A549 (cell line): ENCODE measurements around the gene RAB13. TPM values are rescaled to one million over a fixed set of nuclear protein-coding genes. Genes with fewer than 3 reads are reported as not detected.

ENCODE experiments used
- ATAC-seq, 2 experiments: fragments of 200-7000 bp in 1 of 2; fragments of >200 bp in 1 of 2; cut with Nextera tagmentation in 1 of 2; cut with Tn5 transposase in 1 of 2; 3 replicates each; pipeline versions ENCODE4 v1.8.0 to v1.9.1; 2018 to 2020; ENCODE audit warnings: mild to moderate bottlenecking in 1 of 2, moderate library complexity in 1 of 2
- CTCF ChIA-PET: fragments of 300-600 bp; sonication (Branson Sonifier 250); formaldehyde crosslinking; extraction: SDS; loops from one replicate; lab custom pipeline; 2021; ENCODE audit warnings: antibody characterized with exemption, inconsistent platforms; lab: Yijun Ruan, JAX
- POLR2A ChIA-PET: fragments of 350-600 bp; formaldehyde crosslinking; extraction: SDS; loops from one replicate; lab custom pipeline; 2021; ENCODE audit warnings: antibody characterized with exemption, inconsistent platforms; lab: Yijun Ruan, JAX
- DNase-seq, 2 experiments: peaks; one replicate each; pipeline versions ENCODE4 v3.0.0 to v3.0.0-alpha.2; 2011 to 2016; ENCODE audit warnings: low read depth in 1 of 2, low spot score in 1 of 2
- FAIRE-seq: peaks from 2 replicates; lab custom pipeline; 2011; peaks lifted over from hg19 to GRCh38; lab: Jason Lieb, UNC
- H3K27ac ChIP-seq, 2 experiments: fragments of >200 bp; sonication (Bioruptor Twin); formaldehyde crosslinking; 3 replicates each; pipeline ENCODE4 v1.5.1; 2016 to 2017
- H3K4me1 ChIP-seq: fragments of >200 bp; sonication (Bioruptor Twin); formaldehyde crosslinking; 3 replicates; pipeline ENCODE4 v1.6.1; 2016
- H3K4me2 ChIP-seq: fragments of >200 bp; sonication (Bioruptor Twin); formaldehyde crosslinking; 3 replicates; pipeline ENCODE4 v1.6.1; 2016
- H3K4me3 ChIP-seq: fragments of >200 bp; sonication (Bioruptor Twin); formaldehyde crosslinking; 3 replicates; pipeline ENCODE4 v1.5.1; 2016
- H3K9me3 ChIP-seq: fragments of >200 bp; sonication (Bioruptor Twin); formaldehyde crosslinking; 3 replicates; pipeline ENCODE4 v1.6.1; 2016
- BCL3 ChIP-seq: fragments of >200 bp; sonication (Bioruptor Twin); formaldehyde crosslinking; IDR thresholded peaks from 3 replicates; pipeline ENCODE4 v1.6.1; 2016
- CBX8 ChIP-seq: fragments of 200-600 bp; sonication (generic); IDR thresholded peaks from 2 replicates; pipeline ENCODE4 v1.6.1; 2016
- CEBPB ChIP-seq, 2 experiments: fragments of >200 bp in 1 of 2; sonication (Bioruptor Twin) in 1 of 2; formaldehyde crosslinking in 1 of 2; IDR thresholded peaks; 2 replicates each; pipeline ENCODE4 v1.6.1; 2012 to 2016
- CHD2 ChIP-seq: fragments of 150-350 bp; IDR thresholded peaks from 2 replicates; pipeline ENCODE4 v1.6.1; 2014; ENCODE audit warnings: low read length; ENCODE audit not compliant: partially characterized antibody
- CHD4 ChIP-seq: fragments of 200-600 bp; sonication (generic); IDR thresholded peaks from 2 replicates; pipeline ENCODE4 v1.6.1; 2016; ENCODE audit warnings: antibody characterized with exemption, mild to moderate bottlenecking, borderline replicate concordance
- E2F6 ChIP-seq: IDR thresholded peaks from 2 replicates; pipeline ENCODE4 v1.6.1; 2012; ENCODE audit warnings: low read depth, borderline replicate concordance
- EHF ChIP-seq: fragments of 250-450 bp; sonication (Bioruptor Pico); IDR thresholded peaks from 2 replicates; pipeline ENCODE4 v1.5.0; 2020; ENCODE audit warnings: mild to moderate bottlenecking
- EHMT2 ChIP-seq: fragments of 200-600 bp; sonication (generic); IDR thresholded peaks from 2 replicates; pipeline ENCODE4 v1.6.1; 2016; ENCODE audit warnings: antibody characterized with exemption, low read depth, mild to moderate bottlenecking, moderate library complexity
- FOSL2 ChIP-seq, 2 experiments: fragments of 450-650 bp in 1 of 2; fragments of >200 bp in 1 of 2; sonication (Bioruptor Twin) in 1 of 2; formaldehyde crosslinking; IDR thresholded peaks; 2 replicates each; pipeline versions ENCODE4 v1.5.0 to v1.6.1; 2016 to 2020; ENCODE audit warnings: mild to moderate bottlenecking in 1 of 2, moderate library complexity in 1 of 2
- FOXS1 ChIP-seq: fragments of 250-450 bp; sonication (Bioruptor Pico); IDR thresholded peaks from 2 replicates; pipeline ENCODE4 v1.5.0; 2020; ENCODE audit warnings: mild to moderate bottlenecking, moderate library complexity
- HDAC2 ChIP-seq: fragments of 200-600 bp; sonication (generic); IDR thresholded peaks from 2 replicates; pipeline ENCODE4 v1.6.1; 2016
- HES2 ChIP-seq: fragments of >200 bp; sonication (Bioruptor Twin); formaldehyde crosslinking; IDR thresholded peaks from 2 replicates; pipeline ENCODE4 v1.6.1; 2016
- HEYL ChIP-seq: fragments of 250-450 bp; sonication (Bioruptor Pico); IDR thresholded peaks from 2 replicates; pipeline ENCODE4 v1.8.0; 2021; ENCODE audit warnings: mild to moderate bottlenecking, moderate library complexity
- JUNB ChIP-seq: fragments of >200 bp; sonication (Bioruptor Twin); formaldehyde crosslinking; IDR thresholded peaks from 2 replicates; pipeline ENCODE4 v1.6.1; 2016
- KDM1A ChIP-seq: fragments of 200-600 bp; sonication (generic); IDR thresholded peaks from 2 replicates; pipeline ENCODE4 v1.6.1; 2016; ENCODE audit warnings: low read depth, mild to moderate bottlenecking
- MAFK ChIP-seq: fragments of 450-650 bp; IDR thresholded peaks from 2 replicates; pipeline ENCODE4 v1.6.1; 2014; ENCODE audit not compliant: partially characterized antibody
- MAX ChIP-seq: IDR thresholded peaks from 2 replicates; pipeline ENCODE4 v1.6.1; 2012
- MYC ChIP-seq: IDR thresholded peaks from 2 replicates; pipeline ENCODE4 v1.6.1; 2012; ENCODE audit warnings: mild to moderate bottlenecking, inconsistent platforms, low read length, improper control_type of control experiment, borderline replicate concordance
- NR3C1 ChIP-seq: fragments of >200 bp; sonication (Bioruptor Twin); formaldehyde crosslinking; IDR thresholded peaks from 3 replicates; pipeline ENCODE4 v1.6.1; 2017
- RAD21 ChIP-seq, 2 experiments: fragments of >200 bp in 1 of 2; sonication (Bioruptor Twin) in 1 of 2; formaldehyde crosslinking in 1 of 2; IDR thresholded peaks in 1 of 2; conservative IDR thresholded peaks in 1 of 2; 2 replicates in 1 of 2; 3 replicates in 1 of 2; pipeline ENCODE4 v1.6.1; 2012 to 2018; ENCODE audit warnings: inconsistent platforms in 1 of 2
- RARB ChIP-seq: fragments of 250-450 bp; sonication (Bioruptor Pico); IDR thresholded peaks from 2 replicates; pipeline ENCODE4 v1.8.0; 2021; ENCODE audit warnings: mild to moderate bottlenecking, moderate library complexity
- RCOR1 ChIP-seq: fragments of 150-350 bp; IDR thresholded peaks from 2 replicates; pipeline ENCODE4 v1.6.1; 2014; ENCODE audit warnings: antibody characterized with exemption, low read length, low read depth
- RFX5 ChIP-seq: fragments of 450-650 bp; IDR thresholded peaks from 2 replicates; pipeline ENCODE4 v1.7.1; 2014; ENCODE audit warnings: antibody characterized with exemption, mild to moderate bottlenecking, moderate library complexity
- SREBF2 ChIP-seq: fragments of 450-650 bp; IDR thresholded peaks from 2 replicates; pipeline ENCODE4 v1.6.1; 2014; ENCODE audit warnings: mild to moderate bottlenecking, moderate library complexity
- WGBS: methylation state at CpG from one replicate; pipeline ENCODE4 v1.1.6; 2017; ENCODE audit errors: missing lambda C conversion rate; 5-methylcytosine and 5-hydroxymethylcytosine counted together
- polyA plus RNA-seq, 4 experiments: library from polyadenylated mRNA; depleted of rRNA in 3 of 4; stranded (reverse); fragments of >200 nt; fragmentation: RNase III in 1 of 4; extraction: RNeasy Plus Mini Kit Qiagen cat#74134 plus additional on column Dnase treatment in 1 of 4; gene quantifications; 2 replicates in 3 of 4; 3 replicates in 1 of 4; pipeline ENCODE4 v1.2.3, GENCODE V29; 2011 to 2017
- TF ChIP-seq, protein P1 (sequence below): fragments of 250-450 bp; sonication (Bioruptor Pico); IDR thresholded peaks from 2 replicates; pipeline ENCODE4 v1.5.0; 2021; ENCODE audit warnings: mild to moderate bottlenecking, moderate library complexity, borderline replicate concordance
- TF ChIP-seq, protein P2 (sequence below): IDR thresholded peaks from 2 replicates; pipeline ENCODE4 v1.6.1; 2012
- TF ChIP-seq, protein P3 (sequence below): fragments of 150-350 bp; IDR thresholded peaks from 2 replicates; pipeline ENCODE4 v1.6.1; 2014; ENCODE audit warnings: low read depth, mild to moderate bottlenecking, low read length
- TF ChIP-seq, protein P4 (sequence below): fragments of 200-600 bp; sonication (generic); IDR thresholded peaks from 2 replicates; pipeline ENCODE4 v1.6.1; 2016; ENCODE audit warnings: antibody characterized with exemption, mild to moderate bottlenecking, moderate library complexity

RAB13 gene
- polyA plus RNA-seq, 2 of the 4 experiments (the other 2 are of a cell fraction): 90.9 to 160 TPM

DNA sequence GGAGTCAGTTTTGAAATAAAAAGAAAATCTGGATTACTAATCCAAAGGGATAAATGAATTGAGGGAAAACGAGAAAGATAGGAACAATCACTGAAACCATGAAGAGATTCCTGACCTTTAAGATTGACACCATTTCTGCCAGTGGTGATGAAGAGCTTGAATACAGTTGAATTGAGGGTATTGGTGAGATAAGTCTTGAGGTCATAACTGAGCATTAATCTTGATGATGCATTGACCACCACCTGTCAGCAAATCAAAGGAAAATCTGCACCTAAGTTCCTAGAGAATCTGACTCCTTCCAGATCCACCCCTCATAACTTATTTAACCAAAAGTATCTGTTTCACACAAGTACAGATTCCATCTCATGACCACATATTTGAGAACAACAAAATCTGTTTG, 26.0 kb upstream of the RAB13 start:
- DNase-seq: no peak
- Histone ChIP-seq H3K9me3 (no peaks in the 10 kb centered on the region), H3K4me2 (no peak overlapping the region), H3K4me3 (no peak overlapping the region), H3K27ac (no peak overlapping the region), H3K4me1 (no peaks in the 10 kb centered on the region)
- 40% methylated on average over 1 of the region's 1 CpG for WGBS
- no peak for FAIRE-seq
- no peak for ATAC-seq
- POLR2A ChIA-PET: no interaction called here
- CTCF ChIA-PET: interaction anchor here (0.6 to 0.7 kb wide), 2 partner anchors 17 to 344 kb away, joined by 3 read pairs; no protein-coding TSS in a partner anchor
- no peak for TF ChIP-seq RFX5
- TF ChIP-seq, protein P1, sequence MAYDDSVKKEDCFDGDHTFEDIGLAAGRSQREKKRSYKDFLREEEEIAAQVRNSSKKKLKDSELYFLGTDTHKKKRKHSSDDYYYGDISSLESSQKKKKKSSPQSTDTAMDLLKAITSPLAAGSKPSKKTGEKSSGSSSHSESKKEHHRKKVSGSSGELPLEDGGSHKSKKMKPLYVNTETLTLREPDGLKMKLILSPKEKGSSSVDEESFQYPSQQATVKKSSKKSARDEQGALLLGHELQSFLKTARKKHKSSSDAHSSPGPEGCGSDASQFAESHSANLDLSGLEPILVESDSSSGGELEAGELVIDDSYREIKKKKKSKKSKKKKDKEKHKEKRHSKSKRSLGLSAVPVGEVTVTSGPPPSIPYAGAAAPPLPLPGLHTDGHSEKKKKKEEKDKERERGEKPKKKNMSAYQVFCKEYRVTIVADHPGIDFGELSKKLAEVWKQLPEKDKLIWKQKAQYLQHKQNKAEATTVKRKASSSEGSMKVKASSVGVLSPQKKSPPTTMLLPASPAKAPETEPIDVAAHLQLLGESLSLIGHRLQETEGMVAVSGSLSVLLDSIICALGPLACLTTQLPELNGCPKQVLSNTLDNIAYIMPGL: no peak
- TF ChIP-seq HEYL (CRISPR knock-in tag): no peak
- TF ChIP-seq MAFK: no peak
- no peak for TF ChIP-seq HDAC2
- no peak for TF ChIP-seq RAD21 (conservative IDR thresholded peaks at IDR 0.05 in 1 of 2, IDR thresholded peaks at IDR 0.05 in 1 of 2)
- TF ChIP-seq E2F6: no peak
- no peak for TF ChIP-seq SREBF2
- no peak for TF ChIP-seq RARB (CRISPR knock-in tag)
- TF ChIP-seq, protein P2, sequence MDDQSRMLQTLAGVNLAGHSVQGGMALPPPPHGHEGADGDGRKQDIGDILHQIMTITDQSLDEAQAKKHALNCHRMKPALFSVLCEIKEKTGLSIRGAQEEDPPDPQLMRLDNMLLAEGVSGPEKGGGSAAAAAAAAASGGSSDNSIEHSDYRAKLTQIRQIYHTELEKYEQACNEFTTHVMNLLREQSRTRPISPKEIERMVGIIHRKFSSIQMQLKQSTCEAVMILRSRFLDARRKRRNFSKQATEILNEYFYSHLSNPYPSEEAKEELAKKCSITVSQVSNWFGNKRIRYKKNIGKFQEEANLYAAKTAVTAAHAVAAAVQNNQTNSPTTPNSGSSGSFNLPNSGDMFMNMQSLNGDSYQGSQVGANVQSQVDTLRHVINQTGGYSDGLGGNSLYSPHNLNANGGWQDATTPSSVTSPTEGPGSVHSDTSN: no peak
- no peak for TF ChIP-seq BCL3
- TF ChIP-seq, protein P3, sequence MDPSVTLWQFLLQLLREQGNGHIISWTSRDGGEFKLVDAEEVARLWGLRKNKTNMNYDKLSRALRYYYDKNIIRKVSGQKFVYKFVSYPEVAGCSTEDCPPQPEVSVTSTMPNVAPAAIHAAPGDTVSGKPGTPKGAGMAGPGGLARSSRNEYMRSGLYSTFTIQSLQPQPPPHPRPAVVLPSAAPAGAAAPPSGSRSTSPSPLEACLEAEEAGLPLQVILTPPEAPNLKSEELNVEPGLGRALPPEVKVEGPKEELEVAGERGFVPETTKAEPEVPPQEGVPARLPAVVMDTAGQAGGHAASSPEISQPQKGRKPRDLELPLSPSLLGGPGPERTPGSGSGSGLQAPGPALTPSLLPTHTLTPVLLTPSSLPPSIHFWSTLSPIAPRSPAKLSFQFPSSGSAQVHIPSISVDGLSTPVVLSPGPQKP: no peak
- no peak for TF ChIP-seq EHF (CRISPR knock-in tag)
- no peak for TF ChIP-seq CEBPB (IDR thresholded peaks at IDR 0.05)
- no peak for TF ChIP-seq MAX
- no peak for TF ChIP-seq EHMT2
- TF ChIP-seq JUNB: no peak
- TF ChIP-seq CBX8: no peak
- no peak for TF ChIP-seq HES2
- no peak for TF ChIP-seq RCOR1

DNA sequence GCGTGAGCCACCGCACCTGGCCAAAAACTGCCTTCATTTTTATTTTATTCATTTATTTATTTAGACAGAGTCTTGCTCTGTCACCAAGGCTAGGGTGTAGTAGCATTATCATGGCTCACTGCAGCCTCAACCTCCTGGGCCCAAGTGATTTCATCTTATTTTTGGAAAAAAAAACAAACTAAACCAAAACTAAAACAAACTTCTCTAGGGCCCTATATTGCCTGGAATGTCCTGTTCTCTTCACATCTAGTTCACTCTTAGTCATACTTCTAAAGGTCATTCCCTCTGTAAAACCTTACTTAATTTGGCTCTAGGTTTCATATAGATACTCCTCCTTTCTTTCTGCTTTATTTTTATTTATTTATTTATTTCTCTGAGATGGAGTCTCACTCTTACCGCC, 20.0 kb upstream of the RAB13 start:
- H3K4me2 ChIP-seq: no peak overlapping the region
- no peaks in the 10 kb centered on the region for H3K9me3 ChIP-seq
- ChIA-PET POLR2A (no interaction called here), CTCF (no interaction called here)
- DNase-seq (no peak), ATAC-seq (no peak), FAIRE-seq (no peak)
- 85% methylated on average over 3 of the region's 3 CpGs for WGBS
- no peak overlapping the region for H3K4me3 ChIP-seq
- no peak overlapping the region for H3K27ac ChIP-seq
- H3K4me1 ChIP-seq: no peaks in the 10 kb centered on the region
- TF ChIP-seq KDM1A (no peak), HES2 (no peak), RFX5 (no peak), CHD4 (no peak), EHMT2 (no peak), FOXS1 (CRISPR knock-in tag) (no peak), CHD2 (no peak), MYC (no peak), MAFK (no peak), NR3C1 (no peak), FOSL2 (IDR thresholded peaks at IDR 0.05) (no peak), FOSL2 (CRISPR knock-in tag; IDR thresholded peaks at IDR 0.05) (no peak), SREBF2 (no peak)
- TF ChIP-seq, protein P4, sequence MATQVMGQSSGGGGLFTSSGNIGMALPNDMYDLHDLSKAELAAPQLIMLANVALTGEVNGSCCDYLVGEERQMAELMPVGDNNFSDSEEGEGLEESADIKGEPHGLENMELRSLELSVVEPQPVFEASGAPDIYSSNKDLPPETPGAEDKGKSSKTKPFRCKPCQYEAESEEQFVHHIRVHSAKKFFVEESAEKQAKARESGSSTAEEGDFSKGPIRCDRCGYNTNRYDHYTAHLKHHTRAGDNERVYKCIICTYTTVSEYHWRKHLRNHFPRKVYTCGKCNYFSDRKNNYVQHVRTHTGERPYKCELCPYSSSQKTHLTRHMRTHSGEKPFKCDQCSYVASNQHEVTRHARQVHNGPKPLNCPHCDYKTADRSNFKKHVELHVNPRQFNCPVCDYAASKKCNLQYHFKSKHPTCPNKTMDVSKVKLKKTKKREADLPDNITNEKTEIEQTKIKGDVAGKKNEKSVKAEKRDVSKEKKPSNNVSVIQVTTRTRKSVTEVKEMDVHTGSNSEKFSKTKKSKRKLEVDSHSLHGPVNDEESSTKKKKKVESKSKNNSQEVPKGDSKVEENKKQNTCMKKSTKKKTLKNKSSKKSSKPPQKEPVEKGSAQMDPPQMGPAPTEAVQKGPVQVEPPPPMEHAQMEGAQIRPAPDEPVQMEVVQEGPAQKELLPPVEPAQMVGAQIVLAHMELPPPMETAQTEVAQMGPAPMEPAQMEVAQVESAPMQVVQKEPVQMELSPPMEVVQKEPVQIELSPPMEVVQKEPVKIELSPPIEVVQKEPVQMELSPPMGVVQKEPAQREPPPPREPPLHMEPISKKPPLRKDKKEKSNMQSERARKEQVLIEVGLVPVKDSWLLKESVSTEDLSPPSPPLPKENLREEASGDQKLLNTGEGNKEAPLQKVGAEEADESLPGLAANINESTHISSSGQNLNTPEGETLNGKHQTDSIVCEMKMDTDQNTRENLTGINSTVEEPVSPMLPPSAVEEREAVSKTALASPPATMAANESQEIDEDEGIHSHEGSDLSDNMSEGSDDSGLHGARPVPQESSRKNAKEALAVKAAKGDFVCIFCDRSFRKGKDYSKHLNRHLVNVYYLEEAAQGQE: no peak
